DND-41 (cell line): Measurements from ENCODE around the gene WNT2.

Experiments used
- ATAC-seq: fragments of 200-7000 bp; cut with Tn5 transposase; 3 replicates; pipeline ENCODE4 v1.9.1; 2021; ENCODE audit warnings: low read depth; ENCODE audit not compliant: insufficient read depth
- DNase-seq: peaks from one replicate; pipeline ENCODE4 v3.0.0-alpha.2; 2020
- H2AFZ ChIP-seq: 2 replicates; pipeline ENCODE4 v1.6.0; 2012; ENCODE audit warnings: low read depth, low read length
- H3K27ac ChIP-seq: 2 replicates; pipeline ENCODE4 v1.5.1; 2012; ENCODE audit warnings: low read length, inconsistent platforms
- H3K27me3 ChIP-seq: fragments of 200-600 bp; sonication (generic); 2 replicates; pipeline ENCODE4 v1.6.0; 2012; ENCODE audit warnings: low read length, mild to moderate bottlenecking, inconsistent platforms; ENCODE audit not compliant: insufficient read depth, poor library complexity
- H3K36me3 ChIP-seq: 2 replicates; pipeline ENCODE4 v1.5.1; 2012; ENCODE audit warnings: low read length, inconsistent platforms; ENCODE audit not compliant: insufficient read depth
- H3K4me1 ChIP-seq: 2 replicates; pipeline ENCODE4 v1.5.1; 2012; ENCODE audit warnings: mild to moderate bottlenecking, low read length; ENCODE audit not compliant: insufficient read depth
- H3K4me2 ChIP-seq: 2 replicates; pipeline ENCODE4 v1.6.0; 2012; ENCODE audit warnings: mild to moderate bottlenecking, moderate library complexity, low read length, inconsistent platforms; ENCODE audit not compliant: insufficient read depth
- H3K4me3 ChIP-seq, 2 experiments: fragments of 200-600 bp in 1 of 2; shearing (Covaris generic) in 1 of 2; 2 replicates each; pipeline ENCODE4 v1.5.1; 2012 to 2016; ENCODE audit warnings: inconsistent platforms in 2 of 2, low read length in 2 of 2, mild to moderate bottlenecking in 2 of 2, low read depth in 1 of 2, moderate library complexity in 1 of 2
- H3K79me2 ChIP-seq: 2 replicates; pipeline ENCODE4 v1.6.0; 2012; ENCODE audit warnings: low read length, inconsistent platforms; ENCODE audit not compliant: insufficient read depth
- H3K9ac ChIP-seq: 2 replicates; pipeline ENCODE4 v1.6.0; 2012; ENCODE audit warnings: low read depth, mild to moderate bottlenecking, inconsistent platforms, low read length, moderate library complexity
- H3K9me3 ChIP-seq: 2 replicates; pipeline ENCODE4 v1.5.1; 2012; ENCODE audit warnings: low read length, moderate library complexity, mild to moderate bottlenecking, inconsistent platforms; ENCODE audit not compliant: insufficient read depth, severe bottlenecking
- H4K20me1 ChIP-seq: 2 replicates; pipeline ENCODE4 v1.6.0; 2012; ENCODE audit warnings: low read length; ENCODE audit not compliant: insufficient read depth
- EZH2 ChIP-seq: IDR thresholded peaks from 3 replicates; pipeline ENCODE4 v1.6.1; 2012; ENCODE audit warnings: borderline replicate concordance, low read depth, mild to moderate bottlenecking, moderate library complexity, low read length, inconsistent platforms; ENCODE audit not compliant: severe bottlenecking
- TF ChIP-seq, protein P1 (sequence below): IDR thresholded peaks from 2 replicates; pipeline ENCODE4 v1.5.1; 2012; ENCODE audit warnings: borderline replicate concordance, low read length, moderate library complexity, mild to moderate bottlenecking; ENCODE audit not compliant: poor library complexity, severe bottlenecking; ENCODE audit errors: extremely low read depth

WNT2 gene

DNA sequence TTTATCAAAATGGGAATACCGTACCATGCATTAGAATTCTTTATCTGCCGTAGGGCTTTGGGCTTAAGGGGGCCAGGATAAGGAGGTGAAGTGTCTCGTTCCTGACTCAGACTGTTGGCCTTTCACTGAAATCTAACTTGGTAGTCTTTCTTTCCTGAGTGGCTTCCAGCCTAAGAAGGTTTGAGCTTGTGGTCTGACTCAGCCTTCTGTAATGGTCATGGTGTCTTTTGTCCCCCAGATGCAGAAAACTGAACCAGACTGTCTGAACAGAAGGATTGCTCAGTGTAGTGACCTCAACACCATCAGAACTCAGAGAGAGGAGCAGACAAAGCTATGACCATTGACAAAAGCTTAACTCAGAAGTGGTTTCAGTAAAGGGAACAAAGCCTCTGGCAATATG is 39.5 kb downstream of the WNT2 start:
- no peak overlapping the region for H3K27ac ChIP-seq
- DNase-seq = no peak
- H2AFZ ChIP-seq = no peak overlapping the region

DNA sequence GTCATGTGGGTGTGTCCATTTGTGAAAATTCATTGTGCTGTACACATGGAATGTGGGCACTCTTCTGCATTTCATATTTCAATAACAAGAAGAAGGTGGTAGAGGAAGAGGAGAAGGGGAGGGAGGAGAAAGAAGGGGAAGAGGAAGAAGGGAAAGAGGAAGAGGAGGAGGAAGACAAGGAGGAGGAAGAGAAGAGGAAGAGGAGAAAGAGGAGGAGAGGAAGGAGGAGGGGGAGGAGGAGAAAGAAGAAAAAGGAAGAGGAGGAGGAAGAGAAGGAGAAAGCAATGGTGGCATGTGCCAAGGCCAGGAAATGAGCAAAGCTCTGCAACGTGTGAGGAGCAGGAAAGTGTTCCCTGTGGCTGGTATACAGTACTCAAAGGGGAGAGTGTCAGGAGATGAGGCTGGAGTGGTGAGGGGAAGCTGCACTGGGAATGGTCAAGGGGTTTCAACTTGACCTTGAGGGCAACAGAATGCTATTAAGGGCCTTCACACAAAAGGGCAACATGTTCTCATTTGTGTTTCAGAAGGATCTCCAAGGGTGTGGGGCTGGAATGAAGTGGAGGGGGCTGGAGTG is 40.5 kb downstream of the WNT2 start:
- Histone ChIP-seq H4K20me1 (no peaks in the 10 kb centered on the region), H3K36me3 (no peaks in the 10 kb centered on the region), H3K27ac (no peak overlapping the region), H3K4me3 (no peak overlapping the region), H3K9ac (no peak overlapping the region), H3K79me2 (no peaks in the 10 kb centered on the region), H3K4me2 (no peak overlapping the region), H3K27me3 (peaks cover 5% of the 10 kb centered on the region), H3K9me3 (no peaks in the 10 kb centered on the region), H2AFZ (no peak overlapping the region), H3K4me1 (no peaks in the 10 kb centered on the region)
- TF ChIP-seq, protein P1, sequence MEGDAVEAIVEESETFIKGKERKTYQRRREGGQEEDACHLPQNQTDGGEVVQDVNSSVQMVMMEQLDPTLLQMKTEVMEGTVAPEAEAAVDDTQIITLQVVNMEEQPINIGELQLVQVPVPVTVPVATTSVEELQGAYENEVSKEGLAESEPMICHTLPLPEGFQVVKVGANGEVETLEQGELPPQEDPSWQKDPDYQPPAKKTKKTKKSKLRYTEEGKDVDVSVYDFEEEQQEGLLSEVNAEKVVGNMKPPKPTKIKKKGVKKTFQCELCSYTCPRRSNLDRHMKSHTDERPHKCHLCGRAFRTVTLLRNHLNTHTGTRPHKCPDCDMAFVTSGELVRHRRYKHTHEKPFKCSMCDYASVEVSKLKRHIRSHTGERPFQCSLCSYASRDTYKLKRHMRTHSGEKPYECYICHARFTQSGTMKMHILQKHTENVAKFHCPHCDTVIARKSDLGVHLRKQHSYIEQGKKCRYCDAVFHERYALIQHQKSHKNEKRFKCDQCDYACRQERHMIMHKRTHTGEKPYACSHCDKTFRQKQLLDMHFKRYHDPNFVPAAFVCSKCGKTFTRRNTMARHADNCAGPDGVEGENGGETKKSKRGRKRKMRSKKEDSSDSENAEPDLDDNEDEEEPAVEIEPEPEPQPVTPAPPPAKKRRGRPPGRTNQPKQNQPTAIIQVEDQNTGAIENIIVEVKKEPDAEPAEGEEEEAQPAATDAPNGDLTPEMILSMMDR = no peak
- TF ChIP-seq EZH2 = no peak
- DNase-seq (no peak), ATAC-seq (no peak)

More for the DNA sequence above, 39.5 kb downstream of the WNT2 start:
- no peak for ATAC-seq
- no peaks in the 10 kb centered on the region for H3K36me3 ChIP-seq
- H4K20me1 ChIP-seq = no peaks in the 10 kb centered on the region
- no peak overlapping the region for H3K4me3 ChIP-seq
- no peak overlapping the region for H3K4me2 ChIP-seq
- no peak for TF ChIP-seq EZH2
- TF ChIP-seq, protein P1 = no peak
- H3K79me2 ChIP-seq = no peaks in the 10 kb centered on the region
- no peak overlapping the region for H3K9ac ChIP-seq
- peaks cover 5% of the 10 kb centered on the region for H3K27me3 ChIP-seq
- H3K4me1 ChIP-seq = no peaks in the 10 kb centered on the region
- no peaks in the 10 kb centered on the region for H3K9me3 ChIP-seq

DNA sequence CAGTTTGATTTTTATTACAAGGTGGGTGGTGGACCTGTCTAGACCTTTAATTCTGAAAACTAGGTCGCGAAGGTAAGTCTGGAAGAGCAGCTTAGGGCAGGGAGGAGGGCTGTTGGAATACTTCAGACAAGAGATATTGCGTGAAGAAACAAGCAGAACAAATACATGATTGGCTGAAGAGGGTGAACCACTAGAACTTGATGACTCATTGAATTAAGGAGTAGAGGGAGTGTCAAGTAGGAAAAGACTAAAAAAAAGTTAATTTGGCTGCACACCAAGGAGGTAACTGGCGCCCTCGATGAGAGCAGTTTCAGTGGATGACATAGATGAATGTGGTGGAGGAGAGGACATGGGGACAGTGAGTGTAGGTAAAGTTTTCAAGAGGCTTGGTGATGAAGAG is 41.3 kb downstream of the WNT2 start:
- no peaks in the 10 kb centered on the region for H4K20me1 ChIP-seq
- no peak overlapping the region for H3K4me2 ChIP-seq
- no peak overlapping the region for H3K27ac ChIP-seq
- ATAC-seq (no peak), DNase-seq (no peak)
- H3K9ac ChIP-seq = no peak overlapping the region
- H3K9me3 ChIP-seq = no peaks in the 10 kb centered on the region
- no peaks in the 10 kb centered on the region for H3K79me2 ChIP-seq
- TF ChIP-seq EZH2 = no peak
- TF ChIP-seq, protein P1 = no peak
- peaks cover 5% of the 10 kb centered on the region for H3K27me3 ChIP-seq
- H3K4me1 ChIP-seq = no peaks in the 10 kb centered on the region
- no peak overlapping the region for H3K4me3 ChIP-seq
- no peaks in the 10 kb centered on the region for H3K36me3 ChIP-seq
- no peak overlapping the region for H2AFZ ChIP-seq
